Subcutaneous abdominal adipose tissue (tissue), 5 donors: ENCODE results near the gene OPN4.

Source experiments
- H3K27ac ChIP-seq: one replicate; pipeline ENCODE4 v1.7.0; 2013; ENCODE audit warnings: low read depth, mild to moderate bottlenecking, inconsistent platforms, low read length, moderate library complexity
- H3K27me3 ChIP-seq, 5 donors: one replicate each; pipeline ENCODE4 v1.7.0; 2013; ENCODE audit warnings: low read length in 5 of 5, inconsistent platforms in 1 of 5; ENCODE audit not compliant: control insufficient read depth in 5 of 5, insufficient read depth in 4 of 5
- H3K36me3 ChIP-seq, 5 donors: one replicate each; pipeline ENCODE4 v1.7.0; 2013; ENCODE audit warnings: low read length in 5 of 5; ENCODE audit not compliant: control insufficient read depth in 5 of 5, insufficient read depth in 5 of 5
- H3K4me1 ChIP-seq, 5 donors: one replicate each; pipeline ENCODE4 v1.7.0; 2013; ENCODE audit warnings: low read length in 5 of 5, mild to moderate bottlenecking in 3 of 5, moderate library complexity in 1 of 5; ENCODE audit not compliant: control insufficient read depth in 5 of 5, insufficient read depth in 5 of 5
- H3K4me3 ChIP-seq, 5 donors: one replicate each; pipeline ENCODE4 v1.7.0; 2013; ENCODE audit warnings: low read length in 5 of 5, low read depth in 1 of 5
- H3K9ac ChIP-seq, 5 donors: one replicate each; pipeline ENCODE4 v1.7.0; 2013; ENCODE audit warnings: low read length in 5 of 5, mild to moderate bottlenecking in 4 of 5, moderate library complexity in 3 of 5
- H3K9me3 ChIP-seq, 5 donors: one replicate each; pipeline ENCODE4 v1.7.0; 2013; ENCODE audit warnings: low read length in 5 of 5; ENCODE audit not compliant: control insufficient read depth in 5 of 5
- donor health status: healthy.
- donor health status: healthy.
- donor health status: healthy.
- donor health status: healthy.
- donor health status: healthy.

OPN4 gene

DNA sequence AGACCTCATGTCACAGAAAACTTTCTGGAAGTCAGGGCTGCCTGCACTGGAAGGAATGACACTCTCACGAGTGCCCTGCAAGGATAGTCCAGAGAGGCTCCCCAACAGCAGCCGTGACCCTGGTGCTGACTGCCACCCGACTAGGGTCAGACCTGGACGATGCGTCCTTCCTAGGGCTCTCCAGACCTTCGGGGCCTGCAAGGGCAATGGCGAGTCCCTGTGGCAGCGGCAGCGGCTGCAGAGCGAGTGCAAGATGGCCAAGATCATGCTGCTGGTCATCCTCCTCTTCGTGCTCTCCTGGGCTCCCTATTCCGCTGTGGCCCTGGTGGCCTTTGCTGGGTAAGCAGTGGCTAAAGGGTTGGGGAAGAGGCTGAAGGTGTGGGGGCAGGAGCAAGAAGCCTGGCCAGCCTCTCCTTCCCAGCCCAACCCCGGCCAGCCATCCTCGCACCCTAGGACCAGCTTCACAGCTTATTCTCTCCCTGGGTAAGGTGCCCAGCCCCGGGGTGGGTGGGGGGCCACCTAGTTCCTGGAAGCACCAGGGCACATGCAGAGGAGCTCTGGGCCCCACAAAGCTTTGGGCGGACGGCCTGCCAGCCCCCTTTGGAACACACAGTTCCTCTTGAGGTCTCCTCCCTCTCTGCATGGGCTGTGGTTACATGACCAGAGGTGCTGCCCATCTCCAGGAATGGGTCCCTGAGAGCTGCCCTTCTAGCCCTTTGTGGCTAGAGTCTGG lies 5.5 kb downstream of the OPN4 start:
- Histone ChIP-seq H3K9ac (no peak overlapping the region), H3K4me1 (peaks cover 0 to 4% (median 0%) of the 10 kb centered on the region in 5 donors), H3K36me3 (no peaks in the 10 kb centered on the region), H3K9me3 (no peaks in the 10 kb centered on the region), H3K27me3 (peaks cover 0 to 10% (median 2%) of the 10 kb centered on the region in 5 donors), H3K27ac (no peak overlapping the region), H3K4me3 (no peak overlapping the region)

DNA sequence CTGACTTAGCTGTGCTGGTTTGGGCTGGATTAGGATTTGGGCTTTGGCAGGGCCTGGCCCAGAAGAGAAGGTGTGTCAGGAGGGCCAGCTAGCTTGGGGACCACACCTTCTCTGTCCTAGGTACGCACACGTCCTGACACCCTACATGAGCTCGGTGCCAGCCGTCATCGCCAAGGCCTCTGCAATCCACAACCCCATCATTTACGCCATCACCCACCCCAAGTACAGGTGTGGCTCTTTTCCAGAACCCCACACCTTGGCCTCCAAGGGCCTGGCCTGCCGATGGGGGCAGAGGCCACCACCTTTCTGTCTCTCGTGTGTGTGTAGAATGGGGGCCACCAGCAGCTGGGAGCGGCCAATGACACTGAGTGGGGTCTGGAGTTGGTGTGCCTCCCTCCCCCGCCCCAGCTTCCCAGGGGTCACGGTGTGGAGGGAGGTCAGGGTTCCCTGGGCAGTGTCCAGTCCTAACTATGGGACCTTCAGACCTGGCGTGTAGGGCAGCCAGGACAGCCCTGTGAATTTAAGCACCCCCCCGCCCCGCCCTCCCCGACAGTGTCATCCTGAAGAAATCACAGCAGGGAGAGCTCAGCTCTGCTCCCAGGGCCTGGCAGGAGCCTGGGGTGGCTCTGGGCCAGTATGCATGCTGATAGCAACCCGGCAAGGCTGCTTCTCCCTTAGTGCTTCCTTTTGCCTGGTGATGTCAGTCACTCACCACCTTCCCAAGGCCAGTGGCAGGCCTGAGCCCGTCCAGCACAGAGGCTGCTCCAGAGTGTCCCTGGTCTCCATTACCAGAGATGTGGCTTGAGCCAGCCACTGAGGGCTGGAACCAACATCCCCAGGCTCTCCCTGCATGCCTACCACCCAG lies 7.0 kb downstream of the OPN4 start:
- H3K27me3 ChIP-seq, result peaks cover 0 to 8% (median 2%) of the 10 kb centered on the region in 5 donors
- no peak overlapping the region for H3K9ac ChIP-seq
- peaks cover 0 to 9% (median 0%) of the 10 kb centered on the region in 5 donors for H3K4me1 ChIP-seq
- H3K27ac ChIP-seq, result no peak overlapping the region
- no peaks in the 10 kb centered on the region for H3K9me3 ChIP-seq
- H3K36me3 ChIP-seq, result no peaks in the 10 kb centered on the region
- no peak overlapping the region for H3K4me3 ChIP-seq

DNA sequence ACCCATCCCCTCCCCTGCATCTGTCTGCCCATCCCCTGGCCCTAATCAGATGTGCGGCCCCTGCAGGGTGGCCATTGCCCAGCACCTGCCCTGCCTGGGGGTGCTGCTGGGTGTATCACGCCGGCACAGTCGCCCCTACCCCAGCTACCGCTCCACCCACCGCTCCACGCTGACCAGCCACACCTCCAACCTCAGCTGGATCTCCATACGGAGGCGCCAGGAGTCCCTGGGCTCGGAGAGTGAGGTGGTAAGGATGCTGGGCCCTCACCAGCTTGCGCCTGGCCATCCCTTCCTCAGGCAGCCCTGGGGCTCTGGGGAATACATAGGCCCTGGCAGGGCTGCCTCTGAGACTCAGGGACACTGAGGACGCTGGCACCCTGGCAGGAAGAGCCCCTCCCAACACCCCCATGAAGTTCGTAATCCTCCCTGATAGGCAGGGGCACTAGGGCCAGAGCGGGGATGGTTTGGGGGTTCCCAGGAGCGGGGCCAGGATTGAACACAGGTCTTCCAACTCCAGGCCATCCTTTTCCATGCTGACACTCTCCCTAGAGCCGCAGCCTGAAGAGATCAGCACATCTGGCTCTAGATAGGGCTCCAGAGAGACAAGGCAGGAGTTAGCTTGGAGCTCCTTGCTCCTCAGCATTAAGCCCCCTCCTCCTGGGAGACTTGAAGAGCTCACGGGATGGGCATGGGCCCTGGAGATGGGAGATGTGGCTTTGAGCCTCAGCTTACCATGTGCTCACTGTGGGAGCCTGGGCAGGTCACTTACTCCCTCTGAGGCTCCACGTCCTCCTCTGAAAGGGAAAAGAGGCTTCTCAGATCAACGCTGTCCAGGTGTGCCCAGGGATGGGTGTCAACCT lies 8.1 kb downstream of the OPN4 start:
- Histone ChIP-seq H3K36me3 (no peaks in the 10 kb centered on the region), H3K27me3 (peaks cover 0 to 12% (median 2%) of the 10 kb centered on the region in 5 donors), H3K4me1 (peaks cover 2 to 13% (median 9%) of the 10 kb centered on the region in 5 donors), H3K9me3 (no peaks in the 10 kb centered on the region), H3K27ac (no peak overlapping the region), H3K9ac (no peak overlapping the region), H3K4me3 (no peak overlapping the region)

DNA sequence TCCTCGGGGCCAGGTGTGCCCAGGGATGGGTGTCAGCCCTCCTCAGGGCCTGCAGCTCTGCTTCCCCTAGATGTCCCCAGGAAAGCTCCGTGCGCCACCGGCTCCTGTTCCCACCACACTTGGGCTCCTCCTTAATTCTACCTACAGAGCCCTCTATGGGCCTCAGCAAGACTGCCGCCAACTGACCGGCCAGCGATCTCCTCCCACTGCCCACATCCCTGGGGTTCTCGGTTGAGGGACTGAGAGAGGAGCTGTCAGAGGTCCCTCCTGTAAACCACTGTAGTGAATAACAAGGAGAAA lies 8.6 kb downstream of the OPN4 start:
- Histone ChIP-seq H3K9ac (no peak overlapping the region), H3K27ac (no peak overlapping the region), H3K4me3 (no peak overlapping the region), H3K27me3 (peaks cover 0 to 12% (median 2%) of the 10 kb centered on the region in 5 donors), H3K36me3 (no peaks in the 10 kb centered on the region), H3K9me3 (no peaks in the 10 kb centered on the region), H3K4me1 (peaks cover 2 to 19% (median 14%) of the 10 kb centered on the region in 5 donors)

DNA sequence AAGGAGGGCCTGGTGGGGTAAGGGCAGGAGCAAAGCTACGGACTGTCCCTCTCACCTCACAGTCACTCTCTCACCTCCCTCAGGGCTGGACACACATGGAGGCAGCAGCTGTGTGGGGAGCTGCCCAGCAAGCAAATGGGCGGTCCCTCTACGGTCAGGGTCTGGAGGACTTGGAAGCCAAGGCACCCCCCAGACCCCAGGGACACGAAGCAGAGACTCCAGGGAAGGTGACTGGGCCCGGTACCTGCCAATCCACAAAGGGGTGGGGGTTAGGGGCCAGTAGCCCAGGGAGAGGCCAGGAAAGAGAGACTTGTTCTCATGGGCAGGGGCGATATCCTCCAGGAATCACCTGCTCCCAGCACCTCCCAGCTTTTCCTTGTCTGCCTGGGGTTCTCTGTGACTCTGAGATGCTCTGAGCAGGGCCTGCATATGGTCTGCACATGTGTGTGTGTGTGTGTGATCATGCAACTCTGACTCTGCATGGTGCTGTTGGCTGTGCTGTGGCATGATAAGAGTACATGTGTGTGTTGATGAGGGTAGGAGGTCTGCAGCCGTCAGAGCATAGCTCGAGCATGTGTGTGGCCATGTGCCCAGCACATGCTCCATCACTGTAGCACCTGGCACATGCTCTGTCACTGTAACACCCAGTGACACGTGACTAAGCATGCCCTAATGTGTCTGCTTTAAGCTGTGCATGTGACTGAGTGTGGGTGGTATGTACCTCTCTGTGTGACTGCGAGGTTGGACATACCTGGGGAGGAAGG lies 9.4 kb downstream of the OPN4 start:
- Histone ChIP-seq H3K9me3 (no peaks in the 10 kb centered on the region), H3K36me3 (no peaks in the 10 kb centered on the region), H3K9ac (no peak overlapping the region), H3K27ac (no peak overlapping the region), H3K27me3 (peaks cover 0 to 12% (median 0%) of the 10 kb centered on the region in 5 donors), H3K4me3 (no peak overlapping the region), H3K4me1 (peaks cover 2 to 25% (median 17%) of the 10 kb centered on the region in 5 donors)

DNA sequence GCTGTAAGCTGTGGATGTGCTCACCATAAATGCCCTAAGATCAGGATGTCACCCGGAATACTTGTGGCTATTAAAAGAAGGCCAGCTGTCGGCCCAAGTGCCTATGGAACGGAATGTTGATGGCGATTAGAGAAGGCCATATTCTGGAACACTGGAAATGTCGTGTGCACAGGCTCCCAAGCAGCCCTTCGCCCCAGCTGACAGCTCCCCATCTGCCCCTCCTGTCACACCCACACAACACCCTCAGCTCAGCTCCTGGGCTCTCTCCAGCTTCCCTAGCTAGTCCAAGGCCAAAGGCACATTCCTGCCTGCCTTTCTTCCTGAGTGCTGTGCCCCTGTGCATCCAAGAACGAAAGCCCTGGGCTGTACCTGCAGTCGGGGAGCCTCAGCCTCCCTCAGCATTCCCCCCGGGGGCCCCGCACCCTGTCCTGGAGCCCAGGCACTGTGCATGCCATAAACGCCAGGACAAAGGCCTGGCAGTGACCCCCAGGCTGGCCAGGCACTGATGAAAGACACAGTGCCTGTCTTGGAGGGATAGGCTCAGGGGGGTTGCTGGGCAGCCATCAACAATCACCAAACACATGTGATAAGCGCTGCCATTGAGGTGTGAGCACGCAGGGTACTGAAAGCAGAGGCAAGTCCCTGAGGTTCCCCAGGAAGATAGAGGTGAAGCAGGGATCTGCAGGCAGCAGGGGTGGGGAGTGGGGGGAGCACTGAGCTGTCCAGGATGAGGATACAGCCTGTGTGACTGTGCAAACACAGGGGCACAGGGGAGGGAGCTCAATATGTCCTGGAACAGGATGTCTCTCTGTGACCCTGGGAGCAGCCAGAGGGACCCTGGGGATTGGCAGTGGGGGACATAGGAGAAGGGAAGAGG lies 10.2 kb downstream of the OPN4 start:
- no peaks in the 10 kb centered on the region for H3K9me3 ChIP-seq
- H3K4me3 ChIP-seq, result no peak overlapping the region
- H3K9ac ChIP-seq, result no peak overlapping the region
- no peaks in the 10 kb centered on the region for H3K36me3 ChIP-seq
- peaks cover 2 to 25% (median 17%) of the 10 kb centered on the region in 5 donors for H3K4me1 ChIP-seq
- H3K27me3 ChIP-seq, result peaks cover 0 to 12% (median 0%) of the 10 kb centered on the region in 5 donors
- H3K27ac ChIP-seq, result no peak overlapping the region

DNA sequence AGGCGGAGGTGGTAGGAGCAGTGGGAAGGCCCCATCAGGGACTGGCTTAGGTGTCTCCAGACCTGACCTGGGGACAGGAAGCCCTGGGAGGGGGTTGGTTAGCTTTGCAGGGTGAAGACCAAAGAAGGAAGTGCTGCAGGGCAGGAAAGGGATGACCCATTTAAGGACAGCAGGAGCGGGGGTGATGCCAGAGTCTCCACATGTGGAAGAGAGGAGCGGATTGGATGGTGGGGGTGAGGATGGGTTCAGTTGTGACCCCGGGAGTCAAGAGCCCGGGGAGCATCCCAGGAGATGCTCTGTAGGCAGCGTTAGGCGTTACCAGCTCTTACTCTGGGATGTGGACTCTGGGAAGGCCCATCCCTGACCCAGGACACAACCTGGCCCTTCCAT lies 10.9 kb downstream of the OPN4 start:
- H3K4me3 ChIP-seq, result no peak overlapping the region
- H3K27me3 ChIP-seq, result peaks cover 0 to 14% (median 0%) of the 10 kb centered on the region in 5 donors
- H3K9ac ChIP-seq, result no peak overlapping the region
- H3K27ac ChIP-seq, result no peak overlapping the region
- H3K36me3 ChIP-seq, result no peaks in the 10 kb centered on the region
- peaks cover 2 to 27% (median 17%) of the 10 kb centered on the region in 5 donors for H3K4me1 ChIP-seq
- H3K9me3 ChIP-seq, result no peaks in the 10 kb centered on the region

DNA sequence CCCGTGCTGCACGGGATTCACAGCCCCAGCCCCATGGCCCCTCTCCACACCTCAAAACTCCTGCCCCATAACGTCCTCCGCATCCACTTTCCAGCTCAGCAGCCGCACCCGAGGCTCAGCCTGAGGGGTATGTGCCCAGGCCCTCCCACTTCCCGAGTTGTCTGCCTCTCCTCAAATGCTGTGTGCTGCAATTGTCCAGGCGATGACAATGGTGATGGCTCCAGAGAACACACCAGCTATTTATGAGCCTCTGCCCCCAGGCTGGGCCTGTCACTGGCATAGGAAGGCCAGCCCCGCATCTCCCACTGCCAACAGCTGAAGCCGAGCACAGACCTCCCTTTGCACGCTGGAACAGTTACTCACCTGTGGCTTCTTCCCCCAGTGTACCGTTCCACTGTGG lies 11.5 kb downstream of the OPN4 start:
- H3K9me3 ChIP-seq, result no peaks in the 10 kb centered on the region
- H3K9ac ChIP-seq, result no peak overlapping the region
- H3K4me1 ChIP-seq, result peaks cover 2 to 32% (median 17%) of the 10 kb centered on the region in 5 donors
- H3K36me3 ChIP-seq, result no peaks in the 10 kb centered on the region
- H3K4me3 ChIP-seq, result no peak overlapping the region
- H3K27ac ChIP-seq, result no peak overlapping the region
- peaks cover 0 to 14% (median 0%) of the 10 kb centered on the region in 5 donors for H3K27me3 ChIP-seq

DNA sequence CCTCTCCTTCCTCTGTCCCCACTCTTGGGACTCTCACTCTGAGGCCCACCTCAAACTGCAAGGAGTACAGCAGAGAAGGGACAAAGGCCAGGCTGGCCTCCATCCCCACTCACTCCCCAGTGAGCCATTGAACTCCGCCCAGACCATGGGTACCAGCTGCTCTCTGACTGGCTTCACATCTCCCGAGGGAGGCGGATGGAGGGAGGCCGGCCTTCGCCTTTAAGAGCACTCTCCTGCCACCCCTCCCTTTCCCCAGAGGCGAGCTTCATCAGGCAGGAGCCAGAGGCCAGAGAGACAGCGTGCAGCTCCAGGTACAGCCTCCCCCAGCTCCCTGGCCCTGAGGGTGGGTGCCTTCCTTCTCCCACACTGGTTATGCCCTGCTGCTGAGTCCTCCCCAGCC lies 12.2 kb downstream of the OPN4 start:
- Histone ChIP-seq H3K27ac (no peak overlapping the region), H3K4me1 (peaks cover 4 to 32% (median 19%) of the 10 kb centered on the region in 5 donors), H3K9me3 (no peaks in the 10 kb centered on the region), H3K9ac (no peak overlapping the region), H3K4me3 (no peak overlapping the region), H3K27me3 (peaks cover 0 to 14% (median 0%) of the 10 kb centered on the region in 5 donors), H3K36me3 (no peaks in the 10 kb centered on the region)
